HEK293T (cell line): Measurements from ENCODE around the gene GPA33.

ENCODE experiments used
- ARNT ChIP-seq: fragments of 450-650 bp; IDR thresholded peaks from 2 replicates; pipeline ENCODE4 v1.6.1; 2017; ENCODE audit warnings: mild to moderate bottlenecking
- BHLHE40 ChIP-seq: fragments of 450-650 bp; IDR thresholded peaks from 2 replicates; pipeline ENCODE4 v1.6.1; 2016; ENCODE audit warnings: mild to moderate bottlenecking, moderate library complexity, borderline replicate concordance
- ELF4 ChIP-seq: fragments of 450-650 bp; IDR thresholded peaks from 2 replicates; pipeline ENCODE4 v1.6.1; 2017; ENCODE audit warnings: antibody characterized with exemption
- FOXA1 ChIP-seq: fragments of 450-650 bp; IDR thresholded peaks from 2 replicates; pipeline ENCODE4 v1.6.1; 2016; ENCODE audit warnings: mild to moderate bottlenecking
- NFRKB ChIP-seq: fragments of 450-650 bp; IDR thresholded peaks from 2 replicates; pipeline ENCODE4 v1.6.1; 2016; ENCODE audit warnings: mild to moderate bottlenecking, moderate library complexity
- TARDBP ChIP-seq: fragments of 450-650 bp; IDR thresholded peaks from 2 replicates; pipeline ENCODE4 v1.6.1; 2016

DNA sequence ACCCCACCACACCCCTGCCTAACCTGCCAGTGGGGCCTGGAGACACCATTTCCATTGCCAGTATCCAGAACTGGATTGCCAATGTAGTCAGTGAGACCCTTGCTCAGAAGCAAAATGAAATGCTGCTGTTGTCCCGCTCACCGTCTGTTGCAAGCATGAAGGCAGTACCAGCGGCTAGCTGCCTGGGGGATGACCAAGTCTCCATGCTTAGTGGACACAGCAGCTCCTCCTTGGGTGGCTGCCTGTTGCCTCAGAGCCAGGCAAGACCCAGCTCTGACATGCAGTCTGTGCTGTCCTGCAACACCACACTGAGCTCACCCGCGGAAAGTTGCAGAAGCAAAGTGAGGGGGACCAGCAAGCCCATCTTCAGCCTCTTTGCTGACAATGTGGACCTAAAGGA lies 37.1 kb upstream of the GPA33 start:
- TF ChIP-seq ARNT = no peak
- no peak for TF ChIP-seq BHLHE40
- no peak for TF ChIP-seq FOXA1
- no peak for TF ChIP-seq NFRKB
- TF ChIP-seq ELF4 = no peak
- no peak for TF ChIP-seq TARDBP
